ENCODE data around the gene ROBO2.

Gene ROBO2

GRCh38 chr3:77626157-77626556 lies 586.3 kb downstream of the ROBO2 start:
- H3K9me2 ChIP-seq (ENCODE audit: low read depth, low read length), result no peaks in the 10 kb centered on the region
- no peak overlapping the region for H3K27ac ChIP-seq (ENCODE audit: low read depth, low read length, poor library complexity, severe bottlenecking)
- H3K27me3 ChIP-seq (ENCODE audit: insufficient read depth, low read length), result no peaks in the 10 kb centered on the region
- H3K36me3 ChIP-seq (ENCODE audit: insufficient read depth, low read length), result no peaks in the 10 kb centered on the region
- H3F3A ChIP-seq (ENCODE audit: insufficient read depth, low read length), result no peaks in the 10 kb centered on the region
- no peak overlapping the region for H3K9ac ChIP-seq (ENCODE audit: low read length)
- H3K79me2 ChIP-seq (ENCODE audit: insufficient read depth, low read length), result no peaks in the 10 kb centered on the region
- no peaks in the 10 kb centered on the region for H4K20me1 ChIP-seq (ENCODE audit: insufficient read depth, low read length)
- H3K9me3 ChIP-seq (ENCODE audit: low read length), result no peaks in the 10 kb centered on the region
- no peaks in the 10 kb centered on the region for H3K4me1 ChIP-seq (ENCODE audit: insufficient read depth, low read length, severe bottlenecking)
- no peak overlapping the region for H2AFZ ChIP-seq (ENCODE audit: low read length)
- TF ChIP-seq, protein P1, sequence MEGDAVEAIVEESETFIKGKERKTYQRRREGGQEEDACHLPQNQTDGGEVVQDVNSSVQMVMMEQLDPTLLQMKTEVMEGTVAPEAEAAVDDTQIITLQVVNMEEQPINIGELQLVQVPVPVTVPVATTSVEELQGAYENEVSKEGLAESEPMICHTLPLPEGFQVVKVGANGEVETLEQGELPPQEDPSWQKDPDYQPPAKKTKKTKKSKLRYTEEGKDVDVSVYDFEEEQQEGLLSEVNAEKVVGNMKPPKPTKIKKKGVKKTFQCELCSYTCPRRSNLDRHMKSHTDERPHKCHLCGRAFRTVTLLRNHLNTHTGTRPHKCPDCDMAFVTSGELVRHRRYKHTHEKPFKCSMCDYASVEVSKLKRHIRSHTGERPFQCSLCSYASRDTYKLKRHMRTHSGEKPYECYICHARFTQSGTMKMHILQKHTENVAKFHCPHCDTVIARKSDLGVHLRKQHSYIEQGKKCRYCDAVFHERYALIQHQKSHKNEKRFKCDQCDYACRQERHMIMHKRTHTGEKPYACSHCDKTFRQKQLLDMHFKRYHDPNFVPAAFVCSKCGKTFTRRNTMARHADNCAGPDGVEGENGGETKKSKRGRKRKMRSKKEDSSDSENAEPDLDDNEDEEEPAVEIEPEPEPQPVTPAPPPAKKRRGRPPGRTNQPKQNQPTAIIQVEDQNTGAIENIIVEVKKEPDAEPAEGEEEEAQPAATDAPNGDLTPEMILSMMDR (IDR thresholded peaks at IDR 0.05; ENCODE audit: low read length), result no peak
- no peak for TF ChIP-seq EZH2 (IDR thresholded peaks at IDR 0.05; ENCODE audit: borderline replicate concordance, low read length)
- H3K4me3 ChIP-seq (ENCODE audit: low read depth, low read length, poor library complexity, severe bottlenecking), result no peak overlapping the region
- H3K4me2 ChIP-seq (ENCODE audit: low read length), result no peak overlapping the region

- H3K9me2 ChIP-seq (ENCODE audit: low read depth, low read length), result no peaks in the 10 kb centered on the region
- no peaks in the 10 kb centered on the region for H4K20me1 ChIP-seq (ENCODE audit: insufficient read depth, low read length)
- H3K27me3 ChIP-seq (ENCODE audit: insufficient read depth, low read length), result no peaks in the 10 kb centered on the region
- H3K9ac ChIP-seq (ENCODE audit: low read length), result no peak overlapping the region
- H3K9me3 ChIP-seq (ENCODE audit: low read length), result no peaks in the 10 kb centered on the region
- H3K36me3 ChIP-seq (ENCODE audit: insufficient read depth, low read length), result no peaks in the 10 kb centered on the region
- H3K4me3 ChIP-seq (ENCODE audit: low read depth, low read length, poor library complexity, severe bottlenecking), result no peak overlapping the region
- H3K4me2 ChIP-seq (ENCODE audit: low read length), result no peak overlapping the region
- H3K4me1 ChIP-seq (ENCODE audit: insufficient read depth, low read length, severe bottlenecking), result no peaks in the 10 kb centered on the region
- no peak overlapping the region for H3K27ac ChIP-seq (ENCODE audit: low read depth, low read length, poor library complexity, severe bottlenecking)
- H3K79me2 ChIP-seq (ENCODE audit: insufficient read depth, low read length), result no peaks in the 10 kb centered on the region
- H3F3A ChIP-seq (ENCODE audit: insufficient read depth, low read length), result no peaks in the 10 kb centered on the region; the same call in 1 of the 2 replicates
- TF ChIP-seq, protein P1 (IDR thresholded peaks at IDR 0.05; ENCODE audit: low read length), result no peak
- TF ChIP-seq EZH2 (IDR thresholded peaks at IDR 0.05; ENCODE audit: borderline replicate concordance, low read length), result no peak
- H2AFZ ChIP-seq (ENCODE audit: low read length), result no peak overlapping the region
Measured at GRCh38 chr3:77648214-77648613, 608.3 kb downstream of the ROBO2 start.

GRCh38 chr3:77648664-77649063 lies 608.8 kb downstream of the ROBO2 start:
- TF ChIP-seq, protein P1 (IDR thresholded peaks at IDR 0.05; ENCODE audit: low read length), result no peak
- TF ChIP-seq EZH2 (IDR thresholded peaks at IDR 0.05; ENCODE audit: borderline replicate concordance, low read length), result no peak
- H3K9me2 ChIP-seq (ENCODE audit: low read depth, low read length), result no peaks in the 10 kb centered on the region
- H3K4me2 ChIP-seq (ENCODE audit: low read length), result no peak overlapping the region
- no peaks in the 10 kb centered on the region for H3K4me1 ChIP-seq (ENCODE audit: insufficient read depth, low read length, severe bottlenecking)
- no peak overlapping the region for H3K27ac ChIP-seq (ENCODE audit: low read depth, low read length, poor library complexity, severe bottlenecking)
- H4K20me1 ChIP-seq (ENCODE audit: insufficient read depth, low read length), result no peaks in the 10 kb centered on the region
- H3K79me2 ChIP-seq (ENCODE audit: insufficient read depth, low read length), result no peaks in the 10 kb centered on the region
- no peak overlapping the region for H3K9ac ChIP-seq (ENCODE audit: low read length)
- no peak overlapping the region for H2AFZ ChIP-seq (ENCODE audit: low read length)
- no peaks in the 10 kb centered on the region; the same call in 1 of the 2 replicates for H3F3A ChIP-seq (ENCODE audit: insufficient read depth, low read length)
- no peaks in the 10 kb centered on the region for H3K27me3 ChIP-seq (ENCODE audit: insufficient read depth, low read length)
- no peak overlapping the region for H3K4me3 ChIP-seq (ENCODE audit: low read depth, low read length, poor library complexity, severe bottlenecking)
- H3K36me3 ChIP-seq (ENCODE audit: insufficient read depth, low read length), result no peaks in the 10 kb centered on the region
- no peaks in the 10 kb centered on the region for H3K9me3 ChIP-seq (ENCODE audit: low read length)
